SK-N-SH treated with all-trans-retinoic acid at 6 μM for 48 hours (cell line): Measurements from ENCODE around the gene DIO1.
A peak's percentile ranks its signal among the peaks of the same experiment; 100 is the strongest.

Experiments used
- ATAC-seq: fragments of 200-7000 bp; cut with Tn5 transposase; 3 replicates; pipeline ENCODE4 v1.9.1; 2020; ENCODE audit warnings: mild to moderate bottlenecking, moderate library complexity
- ISL1 ChIP-seq: fragments of 250-450 bp; sonication (Bioruptor Pico); IDR thresholded peaks from 2 replicates; pipeline ENCODE4 v2.1.2; 2022; ENCODE audit warnings: mild to moderate bottlenecking, moderate library complexity
- PPARA ChIP-seq: fragments of 250-450 bp; sonication (Bioruptor Pico); IDR thresholded peaks from 2 replicates; pipeline ENCODE4 v1.5.0; 2020; ENCODE audit warnings: mild to moderate bottlenecking, borderline replicate concordance
- ZFP3 ChIP-seq: fragments of 250-450 bp; sonication (Bioruptor Pico); IDR thresholded peaks from 2 replicates; pipeline ENCODE4 v1.5.0; 2020; ENCODE audit warnings: mild to moderate bottlenecking, moderate library complexity

The DIO1 gene

DNA sequence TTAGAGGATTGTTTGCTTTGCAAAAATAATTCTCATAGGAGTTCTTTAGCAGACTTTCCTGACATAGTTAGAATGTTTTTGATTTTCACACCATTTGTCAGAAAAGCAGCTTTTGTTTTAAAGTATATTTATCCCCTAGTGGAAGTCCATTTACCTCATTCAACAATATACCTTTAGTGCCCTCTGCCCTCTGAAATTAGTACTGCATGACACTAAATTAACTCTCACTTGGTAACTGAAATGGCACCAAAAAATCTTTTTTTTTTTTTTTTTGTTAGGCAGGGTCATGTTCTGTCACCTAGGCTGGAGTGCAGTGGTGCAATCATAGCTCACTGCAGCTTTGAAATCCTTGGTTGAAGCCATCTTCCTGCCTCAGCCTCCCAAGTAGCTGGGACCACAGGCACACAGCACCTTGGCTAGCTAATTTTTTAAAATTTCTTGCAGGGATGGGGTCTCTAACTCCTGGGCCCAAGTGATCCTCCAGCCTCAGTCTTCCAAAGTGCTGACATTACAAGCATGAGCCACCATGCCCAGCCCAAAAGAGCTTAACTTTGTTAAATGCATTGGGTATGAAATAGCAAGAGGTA lies 65.8 kb downstream of the DIO1 start:
- TF ChIP-seq ISL1 (CRISPR knock-in tag) (no peak), PPARA (no peak), ZFP3 (no peak)
- TF ChIP-seq, all 23 proteins: peak for 0
- ATAC-seq: peak; percentile 62; the same call in 2 of the 3 replicates
